HG02798 (cell line): ENCODE results near the gene STK32B.

Experiments used
- ATAC-seq: cut with Tn5 transposase; IDR thresholded peaks from one replicate; pipeline ENCODE4 v1.9.1; 2021; ENCODE audit warnings: mild to moderate bottlenecking; ENCODE audit not compliant: unreplicated experiment, poor library complexity

STK32B gene

GRCh38 chr4:5198656-5199541 lies 147.6 kb downstream of the STK32B start:
- ATAC-seq: no peak

- no peak for ATAC-seq
These were observed 148.6 kb downstream of the STK32B start for GRCh38 chr4:5199912-5200311.

GRCh38 chr4:5200513-5200912 lies 149.2 kb downstream of the STK32B start:
- ATAC-seq: no peak

GRCh38 chr4:5203309-5203992 lies 152.2 kb downstream of the STK32B start:
- no peak for ATAC-seq

- ATAC-seq: no peak
These were observed 152.7 kb downstream of the STK32B start for GRCh38 chr4:5203993-5204310.

- no peak for ATAC-seq
These were observed 153.5 kb downstream of the STK32B start for GRCh38 chr4:5204781-5205180.

GRCh38 chr4:5206016-5206790 lies 154.9 kb downstream of the STK32B start:
- no peak for ATAC-seq

GRCh38 chr4:5209862-5210261 lies 158.6 kb downstream of the STK32B start:
- ATAC-seq: no peak

- ATAC-seq: no peak
These were observed 160.1 kb downstream of the STK32B start for GRCh38 chr4:5211282-5211839.

- no peak for ATAC-seq
These were observed 161.2 kb downstream of the STK32B start for GRCh38 chr4:5212255-5213013.

GRCh38 chr4:5213087-5213595 lies 161.9 kb downstream of the STK32B start:
- ATAC-seq: no peak

- no peak for ATAC-seq
These were observed 164.0 kb downstream of the STK32B start for GRCh38 chr4:5215321-5215720.

GRCh38 chr4:5217421-5217820 lies 166.1 kb downstream of the STK32B start:
- no peak for ATAC-seq

- no peak for ATAC-seq
These were observed 167.2 kb downstream of the STK32B start for GRCh38 chr4:5218376-5219069.

GRCh38 chr4:5220028-5220427 lies 168.7 kb downstream of the STK32B start:
- ATAC-seq: no peak

GRCh38 chr4:5222047-5222446 lies 170.8 kb downstream of the STK32B start:
- no peak for ATAC-seq

- ATAC-seq: no peak
These were observed 171.7 kb downstream of the STK32B start for GRCh38 chr4:5222951-5223350.

GRCh38 chr4:5224340-5224739 lies 173.1 kb downstream of the STK32B start:
- no peak for ATAC-seq

GRCh38 chr4:5232549-5232948 lies 181.3 kb downstream of the STK32B start:
- ATAC-seq: no peak
